RWPE2 (cell line): ENCODE data around the gene TOMM34.

Experiments used
- ATAC-seq: fragments of 200-7000 bp; cut with Tn5 transposase; 3 replicates; pipeline ENCODE4 v1.9.1; 2021; ENCODE audit warnings: low read depth
- DNase-seq: peaks from one replicate; pipeline ENCODE4 v3.0.0-alpha.2; 2020; ENCODE audit warnings: low spot score
- H3K27ac ChIP-seq: fragments of 450-650 bp; 2 replicates; pipeline ENCODE4 v1.5.1; 2017; ENCODE audit warnings: mild to moderate bottlenecking; ENCODE audit not compliant: poor library complexity, severe bottlenecking
- H3K27me3 ChIP-seq: fragments of 250-450 bp; sonication (Bioruptor Pico); 2 replicates; pipeline ENCODE4 v1.5.1; 2021; ENCODE audit warnings: mild to moderate bottlenecking, moderate library complexity; ENCODE audit not compliant: insufficient read depth, poor library complexity, severe bottlenecking
- H3K36me3 ChIP-seq: fragments of 250-450 bp; sonication (Bioruptor Pico); 2 replicates; pipeline ENCODE4 v1.5.1; 2020; ENCODE audit warnings: low read depth, mild to moderate bottlenecking, moderate library complexity
- H3K4me1 ChIP-seq: fragments of 250-450 bp; sonication (Bioruptor Pico); 2 replicates; pipeline ENCODE4 v1.5.1; 2021; ENCODE audit warnings: mild to moderate bottlenecking, moderate library complexity; ENCODE audit not compliant: insufficient read depth, poor library complexity, severe bottlenecking
- H3K4me3 ChIP-seq: fragments of 250-450 bp; sonication (Bioruptor Pico); 2 replicates; pipeline ENCODE4 v1.5.1; 2021; ENCODE audit warnings: mild to moderate bottlenecking, moderate library complexity; ENCODE audit not compliant: severe bottlenecking
- H3K9me3 ChIP-seq: fragments of 250-450 bp; sonication (Bioruptor Pico); 2 replicates; pipeline ENCODE4 v1.5.1; 2021; ENCODE audit warnings: mild to moderate bottlenecking, moderate library complexity; ENCODE audit not compliant: severe bottlenecking
- CTCF ChIP-seq: fragments of 450-650 bp; IDR thresholded peaks from one replicate; pipeline ENCODE4 v1.5.1; 2017; ENCODE audit warnings: mild to moderate bottlenecking, moderate library complexity; ENCODE audit not compliant: poor library complexity, severe bottlenecking

The TOMM34 gene

GRCh38 chr20:44911264-44911921 is 48.8 kb downstream of the TOMM34 start:
- ATAC-seq (peak; percentile 28), DNase-seq (peak; percentile 90)
- Histone ChIP-seq H3K36me3 (peaks cover 68% of the 10 kb centered on the region), H3K9me3 (no peaks in the 10 kb centered on the region), H3K27me3 (no peaks in the 10 kb centered on the region), H3K27ac (no peak overlapping the region), H3K4me3 (peak overlapping the region; percentile 1), H3K4me1 (peaks cover 8% of the 10 kb centered on the region)
- peak; percentile 97 for TF ChIP-seq CTCF

GRCh38 chr20:44910690-44911262 is 49.4 kb downstream of the TOMM34 start:
- Histone ChIP-seq H3K27ac (peak overlapping the region; percentile 39), H3K36me3 (peaks cover 68% of the 10 kb centered on the region), H3K4me1 (peaks cover 8% of the 10 kb centered on the region), H3K4me3 (peak overlapping the region; percentile 58), H3K27me3 (no peaks in the 10 kb centered on the region), H3K9me3 (no peaks in the 10 kb centered on the region)
- TF ChIP-seq CTCF = no peak
- ATAC-seq (peak; percentile 7), DNase-seq (no peak)

- peak within 1 kb of the TSS; percentile 58 for H3K4me3 ChIP-seq
- TF ChIP-seq CTCF = no peak
- no peaks in the 10 kb centered on the region for H3K27me3 ChIP-seq
- H3K27ac ChIP-seq = peak within 1 kb of the TSS; percentile 39
- H3K9me3 ChIP-seq = no peaks in the 10 kb centered on the region
- peaks cover 8% of the 10 kb centered on the region for H3K4me1 ChIP-seq
- peaks cover 68% of the 10 kb centered on the region for H3K36me3 ChIP-seq
- peak; percentile 95 for DNase-seq
- peak; percentile 89 for ATAC-seq
Observed at GRCh38 chr20:44909872-44910689, 50.1 kb downstream of the TOMM34 start, which contains the start of gene PABPC1L. Gene PABPC1L, plus strand, starts transcription at chr20:44910060. Its CDS starts 84 bp downstream, at chr20:44910144.

GRCh38 chr20:44908987-44909871 is 51.0 kb downstream of the TOMM34 start:
- ATAC-seq = peak; percentile 2; the same call in 2 of the 3 replicates
- peak overlapping the region; percentile 39 for H3K27ac ChIP-seq

More at GRCh38 chr20:44908987-44909871, 51.0 kb downstream of the TOMM34 start:
- Histone ChIP-seq H3K36me3 (peaks cover 68% of the 10 kb centered on the region), H3K4me3 (peak overlapping the region; percentile 58), H3K4me1 (peaks cover 8% of the 10 kb centered on the region), H3K9me3 (no peaks in the 10 kb centered on the region), H3K27me3 (no peaks in the 10 kb centered on the region)
- no peak for TF ChIP-seq CTCF
- no peak for DNase-seq
